G401 (cell line): ENCODE measurements around the gene MROH8. TPM values are rescaled to one million over a fixed set of nuclear protein-coding genes. Genes with fewer than 3 reads are reported as not detected.

Source experiments
- DNase-seq: peaks from one replicate; pipeline ENCODE4 v3.0.0-alpha.2; 2015; ENCODE audit warnings: low spot score
- in situ Hi-C: cut with HindIII; loops from 2 replicates; pipeline ENCODE4 v1.10.0; 2016; ENCODE audit warnings: low sequenced_read_pairs, mixed read lengths
- total RNA-seq: library from RNA; depleted of rRNA; stranded (reverse); fragments of >200 nt; shearing (Covaris generic); gene quantifications from 2 replicates; pipeline ENCODE4 v1.2.3, GENCODE V29; 2014

Gene MROH8
- total RNA-seq, 1 experiment from 2014 or later: 0.07 TPM

- DNase-seq: no peak
- in situ Hi-C loops: no loop called here
Observed at GRCh38 chr20:37200926-37201826, 21.8 kb upstream of the MROH8 start.

GRCh38 chr20:37200376-37200775 lies 21.0 kb upstream of the MROH8 start:
- in situ Hi-C loops: no loop called here
- no peak for DNase-seq

GRCh38 chr20:37198932-37199660 lies 19.7 kb upstream of the MROH8 start:
- in situ Hi-C loops: no loop called here
- peak; percentile 28 for DNase-seq

- in situ Hi-C loops: no loop called here
- no peak for DNase-seq
Observed at GRCh38 chr20:37194621-37195417, 15.5 kb upstream of the MROH8 start.

GRCh38 chr20:37193821-37194220 lies 14.5 kb upstream of the MROH8 start:
- in situ Hi-C loops: no loop called here
- no peak for DNase-seq

- DNase-seq: no peak
- in situ Hi-C loops: no loop called here
Observed at GRCh38 chr20:37193226-37193625, 13.9 kb upstream of the MROH8 start.

GRCh38 chr20:37192137-37192854 lies 12.9 kb upstream of the MROH8 start:
- peak; percentile 96 for DNase-seq
- in situ Hi-C loops: no loop called here

GRCh38 chr20:37190354-37191112 lies 11.2 kb upstream of the MROH8 start:
- DNase-seq: no peak
- in situ Hi-C loops: no loop called here

- DNase-seq: no peak
- in situ Hi-C loops: no loop called here
Observed at GRCh38 chr20:37189416-37190016, 10.2 kb upstream of the MROH8 start.

- in situ Hi-C loops: no loop called here
- no peak for DNase-seq
Observed at GRCh38 chr20:37188787-37189186, 9.4 kb upstream of the MROH8 start.

- no peak for DNase-seq
- in situ Hi-C loops: no loop called here
Observed at GRCh38 chr20:37185686-37186085, 6.3 kb upstream of the MROH8 start.

- no peak for DNase-seq
Observed at GRCh38 chr20:37179683-37180524, 556 bp upstream of the MROH8 start.

GRCh38 chr20:37172836-37173235 lies 6.5 kb downstream of the MROH8 start:
- in situ Hi-C loops: no loop called here

More at GRCh38 chr20:37179683-37180524, 556 bp upstream of the MROH8 start:
- in situ Hi-C loops: no loop called here

GRCh38 chr20:37166867-37167266 lies 12.5 kb downstream of the MROH8 start:
- in situ Hi-C loops: loop anchor here (5.0 kb wide), 1 partner anchor 35 kb away; no protein-coding TSS in a partner anchor
- no peak for DNase-seq

More at GRCh38 chr20:37172836-37173235, 6.5 kb downstream of the MROH8 start:
- no peak for DNase-seq

GRCh38 chr20:37165031-37165430 lies 14.3 kb downstream of the MROH8 start:
- no peak for DNase-seq
- in situ Hi-C loops: loop anchor here (5.0 kb wide), 1 partner anchor 33 kb away; no protein-coding TSS in a partner anchor

GRCh38 chr20:37163832-37164554 lies 15.4 kb downstream of the MROH8 start:
- no peak for DNase-seq
- in situ Hi-C loops: no loop called here
